ENCODE results near the gene CNOT1. TPM values are rescaled to one million over a fixed set of nuclear protein-coding genes. Genes with fewer than 3 reads are reported as not detected.

CNOT1 gene
- total RNA-seq, 2 donors from 2014 or later: 295 to 315 TPM

DNA sequence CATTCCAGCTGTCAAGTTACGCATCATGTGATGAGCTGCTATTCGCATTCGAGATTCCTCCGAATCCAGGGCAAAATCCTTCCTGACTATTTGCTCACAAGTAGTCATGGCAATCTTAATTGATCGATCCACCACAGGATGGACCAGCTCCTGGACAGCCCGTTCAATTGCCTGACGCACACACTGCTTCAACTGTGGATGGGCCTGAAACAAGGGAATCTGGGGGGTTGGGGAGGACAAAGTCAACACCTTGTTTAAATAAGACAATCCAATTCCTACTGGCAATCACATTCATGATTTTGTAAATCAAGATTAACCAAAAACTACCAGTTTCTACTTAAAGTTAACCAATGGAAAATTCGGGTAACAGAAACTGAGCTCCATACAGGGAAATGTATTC is 85.9 kb downstream of the CNOT1 start:
- Mint-ChIP-seq H3K4me3 (no peak overlapping the region), H3K27me3 (ENCODE audit: low read depth) (no peaks in the 10 kb centered on the region), H3K27ac (no peak overlapping the region), H3K36me3 (ENCODE audit: insufficient read depth in 2 of 2) (peaks cover 5 to 57% of the 10 kb centered on the region in 2 donors), H3K4me1 (ENCODE audit: low read depth) (peaks cover 7% of the 10 kb centered on the region), H3K9me3 (no peaks in the 10 kb centered on the region)
- no peak for DNase-seq
- ATAC-seq (replicated peaks in 1 of 2): no peak

DNA sequence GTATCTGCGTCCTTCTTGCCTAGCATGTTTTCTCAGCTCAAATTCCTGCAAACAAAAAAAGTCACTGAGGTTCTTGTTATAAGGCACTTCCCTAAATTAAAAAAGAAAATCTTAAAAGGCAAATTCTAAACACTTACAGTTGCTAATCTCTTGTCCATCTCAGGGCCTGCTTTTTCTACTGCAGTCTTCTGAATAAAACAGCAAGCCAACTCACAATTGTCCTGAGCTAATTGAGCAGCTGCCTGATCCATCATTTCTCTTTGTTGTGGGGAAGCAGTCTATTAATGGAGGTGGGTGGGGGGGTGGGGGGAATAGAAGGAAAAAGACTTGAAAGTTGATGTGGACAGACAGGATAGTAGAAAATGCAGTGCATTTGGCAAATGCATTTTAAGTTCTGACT is 87.3 kb downstream of the CNOT1 start:
- Mint-ChIP-seq H3K36me3 (ENCODE audit: insufficient read depth in 2 of 2) (peaks cover 5 to 67% of the 10 kb centered on the region in 2 donors), H3K27me3 (ENCODE audit: low read depth) (no peaks in the 10 kb centered on the region), H3K27ac (peak overlapping the region; percentile 68), H3K4me1 (ENCODE audit: low read depth) (peaks cover 7% of the 10 kb centered on the region), H3K4me3 (no peak overlapping the region), H3K9me3 (no peaks in the 10 kb centered on the region)
- no peak for ATAC-seq (replicated peaks in 1 of 2)
- DNase-seq: no peak

DNA sequence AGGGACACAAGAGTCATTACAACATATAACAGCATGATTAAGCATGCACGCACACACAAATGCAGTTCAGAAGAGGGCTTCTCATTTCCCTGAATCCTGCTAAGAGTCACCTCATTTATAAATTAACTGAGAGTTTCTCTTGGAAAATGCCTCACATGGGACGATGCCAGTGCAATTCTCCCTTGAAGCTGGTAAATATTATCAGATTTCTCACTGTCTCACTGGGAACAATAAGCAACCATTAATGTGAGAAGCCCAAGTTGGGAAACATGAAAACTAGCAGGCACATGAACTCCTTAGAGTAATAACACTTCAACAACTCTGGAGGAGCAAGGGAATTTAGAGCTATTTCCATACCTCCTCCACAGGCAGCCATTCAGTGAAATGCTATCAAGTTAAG is 87.9 kb downstream of the CNOT1 start:
- Mint-ChIP-seq H3K27ac (no peak overlapping the region), H3K27me3 (ENCODE audit: low read depth) (no peaks in the 10 kb centered on the region), H3K4me1 (ENCODE audit: low read depth) (peaks cover 7% of the 10 kb centered on the region), H3K4me3 (no peak overlapping the region), H3K9me3 (no peaks in the 10 kb centered on the region), H3K36me3 (ENCODE audit: insufficient read depth in 2 of 2) (peaks cover 8 to 64% of the 10 kb centered on the region in 2 donors)
- DNase-seq (no peak), ATAC-seq (replicated peaks in 1 of 2) (no peak)

DNA sequence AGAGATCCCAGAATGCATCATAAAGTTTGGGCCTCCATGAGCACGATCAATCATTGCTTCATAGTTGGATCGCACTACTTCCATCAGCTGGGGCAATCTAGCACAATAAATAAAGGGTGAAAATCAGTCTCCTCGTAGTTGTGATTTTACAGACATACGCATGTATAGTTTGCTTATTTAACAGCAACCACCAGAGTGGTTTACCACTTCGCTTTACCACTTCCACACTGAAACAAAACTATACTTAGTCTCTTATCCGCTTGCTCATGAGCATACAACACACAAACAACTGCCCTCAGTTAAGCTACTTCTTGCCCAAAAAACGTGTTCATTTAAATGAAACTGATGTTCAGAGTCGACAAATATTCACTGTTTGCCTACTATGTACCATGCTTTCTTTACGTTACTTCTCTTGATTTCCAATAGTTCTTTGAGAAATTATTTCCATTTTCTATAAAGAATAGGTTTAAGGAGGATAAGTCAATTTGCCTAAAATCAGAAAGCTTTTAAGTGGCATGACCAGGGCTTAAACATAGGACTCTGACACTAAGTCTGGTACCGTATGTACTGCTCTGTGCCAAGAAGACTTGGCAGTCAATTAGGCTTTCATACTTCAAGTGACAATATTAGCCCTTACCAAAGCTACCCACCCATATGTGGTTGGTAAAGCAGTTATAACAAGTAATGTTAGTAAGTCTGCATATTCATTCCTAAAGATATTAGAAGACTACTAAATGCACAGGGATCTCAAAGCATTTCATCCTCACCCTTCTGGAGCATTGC is 92.3 kb downstream of the CNOT1 start:
- no peak for DNase-seq
- peak in 1 of 2 donors; percentile 30 for ATAC-seq (replicated peaks in 1 of 2)
- H3K27ac Mint-ChIP-seq: peak overlapping the region; percentile 62
- H3K9me3 Mint-ChIP-seq: no peaks in the 10 kb centered on the region
- no peak overlapping the region for H3K4me3 Mint-ChIP-seq
- no peaks in the 10 kb centered on the region for H3K4me1 Mint-ChIP-seq (ENCODE audit: low read depth)
- peaks cover 13 to 64% of the 10 kb centered on the region in 2 donors for H3K36me3 Mint-ChIP-seq (ENCODE audit: insufficient read depth in 2 of 2)
- H3K27me3 Mint-ChIP-seq (ENCODE audit: low read depth): no peaks in the 10 kb centered on the region

DNA sequence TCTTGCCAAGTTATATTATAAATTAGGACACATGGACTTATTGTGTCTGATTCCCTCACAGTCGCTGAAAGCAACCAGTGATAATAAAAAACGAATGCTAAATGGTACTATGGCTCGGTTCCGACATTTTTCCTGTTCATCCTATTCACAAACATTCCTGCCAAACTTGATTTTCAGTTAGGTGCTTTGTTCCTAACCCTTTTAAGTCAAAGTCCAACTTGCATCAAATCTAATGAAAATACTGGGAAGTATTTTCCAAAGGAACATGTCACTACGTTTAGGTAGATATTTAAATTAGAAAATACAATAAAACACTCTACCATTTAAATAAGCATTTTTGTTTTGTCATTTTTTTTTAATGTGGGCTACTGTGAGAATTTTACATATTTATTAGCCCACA is 93.3 kb downstream of the CNOT1 start:
- ATAC-seq (replicated peaks in 1 of 2) (no peak), DNase-seq (no peak)
- no peaks in the 10 kb centered on the region for H3K4me1 Mint-ChIP-seq (ENCODE audit: low read depth)
- H3K9me3 Mint-ChIP-seq: no peaks in the 10 kb centered on the region
- H3K4me3 Mint-ChIP-seq: no peak overlapping the region
- no peak overlapping the region for H3K27ac Mint-ChIP-seq
- no peaks in the 10 kb centered on the region for H3K27me3 Mint-ChIP-seq (ENCODE audit: low read depth)
- peaks cover 13 to 64% of the 10 kb centered on the region in 2 donors for H3K36me3 Mint-ChIP-seq (ENCODE audit: insufficient read depth in 2 of 2)

DNA sequence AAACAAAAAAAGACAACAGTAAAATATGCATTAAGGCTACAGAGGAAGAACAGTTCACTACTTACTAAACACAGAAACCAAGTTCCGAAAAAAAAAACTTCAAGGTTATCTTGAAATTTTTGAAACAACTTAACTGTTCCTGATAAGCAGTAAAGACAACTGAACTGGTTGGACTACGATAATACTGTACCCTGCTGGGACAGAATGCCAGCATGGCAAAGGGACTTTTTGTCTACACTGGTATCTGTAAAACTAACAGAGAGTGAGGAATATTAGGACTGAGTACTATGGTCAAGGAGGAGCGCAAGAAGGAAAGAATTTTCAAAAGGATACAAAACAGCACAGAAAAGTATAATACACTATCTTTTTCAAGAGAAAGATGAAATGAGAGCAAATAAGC is 94.5 kb downstream of the CNOT1 start:
- H3K27ac Mint-ChIP-seq: peak overlapping the region; percentile 96
- peaks cover 16 to 70% of the 10 kb centered on the region in 2 donors for H3K36me3 Mint-ChIP-seq (ENCODE audit: insufficient read depth in 2 of 2)
- ATAC-seq (replicated peaks in 1 of 2) (no peak), DNase-seq (no peak)
- no peaks in the 10 kb centered on the region for H3K9me3 Mint-ChIP-seq
- no peaks in the 10 kb centered on the region for H3K4me1 Mint-ChIP-seq (ENCODE audit: low read depth)
- H3K27me3 Mint-ChIP-seq (ENCODE audit: low read depth): no peaks in the 10 kb centered on the region
- no peak overlapping the region for H3K4me3 Mint-ChIP-seq

DNA sequence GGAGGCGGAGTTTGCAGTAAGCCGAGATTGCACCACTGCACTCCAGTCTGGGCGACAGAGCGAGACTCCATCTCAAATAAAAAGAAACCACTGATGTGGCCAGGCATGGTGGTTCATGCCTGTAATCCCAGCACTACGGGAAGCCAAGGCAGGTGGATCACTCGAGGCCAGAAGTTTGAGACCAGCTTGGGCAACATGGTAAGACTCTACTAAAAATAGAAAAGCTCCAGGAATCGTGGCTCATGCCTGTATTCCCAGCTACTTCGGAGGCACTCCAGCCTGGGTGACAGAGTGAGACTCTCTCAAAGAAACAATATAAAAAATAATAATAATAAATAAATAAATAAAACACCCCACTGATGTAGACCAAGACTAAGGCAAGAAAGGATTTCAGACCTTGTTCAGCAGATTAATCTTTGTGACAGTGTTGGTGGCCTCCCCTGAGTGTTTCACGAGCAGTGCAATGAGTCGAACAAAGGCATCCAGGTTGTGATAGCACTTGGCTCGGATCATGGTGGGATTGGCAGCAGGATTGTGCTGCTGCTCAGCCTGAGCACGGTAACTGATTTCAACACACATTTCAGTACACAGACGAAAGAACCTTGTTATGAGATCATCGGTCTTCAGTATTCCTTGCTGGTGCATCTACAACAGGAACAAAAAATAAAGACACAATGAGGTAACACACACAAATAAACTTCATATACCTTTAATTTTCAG is 95.7 kb downstream of the CNOT1 start:
- ATAC-seq (replicated peaks in 1 of 2) (no peak), DNase-seq (no peak)
- Mint-ChIP-seq H3K4me3 (no peak overlapping the region), H3K36me3 (ENCODE audit: insufficient read depth in 2 of 2) (peaks cover 14 to 65% of the 10 kb centered on the region in 2 donors), H3K9me3 (no peaks in the 10 kb centered on the region), H3K27ac (no peak overlapping the region), H3K27me3 (ENCODE audit: low read depth) (no peaks in the 10 kb centered on the region), H3K4me1 (ENCODE audit: low read depth) (no peaks in the 10 kb centered on the region)

DNA sequence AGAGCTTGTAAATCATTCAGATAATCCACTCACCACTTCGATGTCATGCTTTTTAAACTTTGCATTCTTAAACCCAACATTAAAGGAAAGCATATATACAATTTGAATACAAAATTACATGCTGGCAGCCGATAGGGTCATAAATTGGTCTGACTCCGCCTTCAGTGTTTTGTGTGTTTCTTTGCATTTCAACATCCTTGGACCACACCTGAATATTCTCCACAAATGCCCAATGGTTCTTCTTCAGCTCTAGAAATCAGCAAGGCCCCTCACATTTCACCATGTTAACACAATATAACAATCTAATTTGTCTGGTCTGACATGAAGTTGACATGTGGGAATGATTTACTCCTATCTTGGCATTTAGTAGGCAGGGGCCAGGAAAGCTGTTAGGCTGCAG is 97.2 kb downstream of the CNOT1 start:
- DNase-seq: no peak
- H3K36me3 Mint-ChIP-seq (ENCODE audit: insufficient read depth in 2 of 2): peaks cover 14 to 53% of the 10 kb centered on the region in 2 donors

DNA sequence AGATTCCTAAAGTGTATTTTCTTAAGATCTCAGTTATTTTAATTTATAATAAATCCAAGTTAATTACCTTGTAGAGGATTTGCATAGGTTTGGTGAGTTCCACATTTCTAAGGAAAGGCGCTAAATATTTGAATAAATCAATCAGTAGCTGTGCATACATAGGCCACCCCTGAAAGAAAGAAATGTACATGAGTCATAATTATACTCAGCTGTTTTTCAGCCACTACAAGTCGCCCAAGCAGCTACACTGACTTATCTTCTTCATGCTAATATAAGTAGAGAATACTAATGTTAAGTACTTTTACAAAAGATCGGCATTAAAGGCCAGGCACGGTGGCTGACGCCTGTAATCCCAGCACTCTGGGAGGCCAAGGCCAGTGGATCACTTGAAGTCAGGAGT is 99.4 kb downstream of the CNOT1 start:
- peak overlapping the region; percentile 24 for H3K27ac Mint-ChIP-seq
- no peak overlapping the region for H3K4me3 Mint-ChIP-seq
- DNase-seq: no peak
- H3K36me3 Mint-ChIP-seq (ENCODE audit: insufficient read depth in 2 of 2): peaks cover 15 to 57% of the 10 kb centered on the region in 2 donors
- H3K27me3 Mint-ChIP-seq (ENCODE audit: low read depth): no peaks in the 10 kb centered on the region
- no peak for ATAC-seq (replicated peaks in 1 of 2)
- H3K9me3 Mint-ChIP-seq: no peaks in the 10 kb centered on the region
- H3K4me1 Mint-ChIP-seq (ENCODE audit: low read depth): no peaks in the 10 kb centered on the region

More for the DNA sequence above, 97.2 kb downstream of the CNOT1 start:
- Mint-ChIP-seq H3K27me3 (ENCODE audit: low read depth) (no peaks in the 10 kb centered on the region), H3K27ac (peak overlapping the region; percentile 42), H3K4me1 (ENCODE audit: low read depth) (no peaks in the 10 kb centered on the region), H3K9me3 (no peaks in the 10 kb centered on the region), H3K4me3 (no peak overlapping the region)
- ATAC-seq (replicated peaks in 1 of 2): no peak

DNA sequence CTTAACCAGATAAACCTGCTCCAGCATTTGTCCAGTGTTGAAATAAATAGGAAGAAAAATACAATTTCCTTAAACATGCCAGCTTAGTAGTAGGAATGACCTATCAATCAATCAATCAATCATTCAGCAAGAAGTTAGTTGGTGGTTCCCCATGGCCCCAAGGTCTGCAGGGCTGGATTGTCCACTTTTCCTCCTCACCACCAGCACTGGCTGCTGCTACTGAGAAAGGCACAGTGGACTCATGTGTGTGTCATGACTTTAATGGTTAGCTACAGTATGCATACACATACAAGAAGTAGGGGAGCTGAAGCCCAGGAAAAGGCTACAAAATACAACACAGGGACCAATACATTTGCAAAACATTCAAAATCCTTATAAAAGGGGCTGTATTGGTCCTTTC is 109.9 kb downstream of the CNOT1 start:
- Mint-ChIP-seq H3K4me1 (ENCODE audit: low read depth) (peaks cover 40% of the 10 kb centered on the region), H3K36me3 (ENCODE audit: insufficient read depth in 2 of 2) (peaks cover 5 to 25% of the 10 kb centered on the region in 2 donors), H3K27me3 (ENCODE audit: low read depth) (no peaks in the 10 kb centered on the region), H3K4me3 (no peak overlapping the region), H3K27ac (no peak overlapping the region), H3K9me3 (no peaks in the 10 kb centered on the region)
- DNase-seq (no peak), ATAC-seq (replicated peaks in 1 of 2) (no peak)

DNA sequence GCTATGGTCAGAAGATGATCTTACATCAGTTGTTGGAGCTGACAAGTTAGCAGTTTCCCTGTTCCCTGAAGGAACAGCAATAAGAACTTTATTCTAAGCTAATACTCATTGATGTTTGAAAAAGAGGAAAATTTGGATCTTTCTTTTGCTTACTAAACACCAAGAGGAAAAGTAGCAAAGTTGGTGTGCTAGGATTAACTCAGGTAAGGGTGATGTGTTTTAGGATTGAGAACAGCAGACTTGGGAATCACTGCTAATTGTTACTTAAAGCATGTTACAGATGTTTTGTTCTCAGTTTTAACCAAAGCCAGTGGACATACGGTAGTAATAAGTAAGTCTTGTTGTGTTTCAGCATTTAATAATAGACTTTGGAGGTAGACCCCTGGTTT is 110.7 kb downstream of the CNOT1 start:
- ATAC-seq (replicated peaks in 1 of 2): no peak
- peak overlapping the region; percentile 50 for H3K27ac Mint-ChIP-seq

DNA sequence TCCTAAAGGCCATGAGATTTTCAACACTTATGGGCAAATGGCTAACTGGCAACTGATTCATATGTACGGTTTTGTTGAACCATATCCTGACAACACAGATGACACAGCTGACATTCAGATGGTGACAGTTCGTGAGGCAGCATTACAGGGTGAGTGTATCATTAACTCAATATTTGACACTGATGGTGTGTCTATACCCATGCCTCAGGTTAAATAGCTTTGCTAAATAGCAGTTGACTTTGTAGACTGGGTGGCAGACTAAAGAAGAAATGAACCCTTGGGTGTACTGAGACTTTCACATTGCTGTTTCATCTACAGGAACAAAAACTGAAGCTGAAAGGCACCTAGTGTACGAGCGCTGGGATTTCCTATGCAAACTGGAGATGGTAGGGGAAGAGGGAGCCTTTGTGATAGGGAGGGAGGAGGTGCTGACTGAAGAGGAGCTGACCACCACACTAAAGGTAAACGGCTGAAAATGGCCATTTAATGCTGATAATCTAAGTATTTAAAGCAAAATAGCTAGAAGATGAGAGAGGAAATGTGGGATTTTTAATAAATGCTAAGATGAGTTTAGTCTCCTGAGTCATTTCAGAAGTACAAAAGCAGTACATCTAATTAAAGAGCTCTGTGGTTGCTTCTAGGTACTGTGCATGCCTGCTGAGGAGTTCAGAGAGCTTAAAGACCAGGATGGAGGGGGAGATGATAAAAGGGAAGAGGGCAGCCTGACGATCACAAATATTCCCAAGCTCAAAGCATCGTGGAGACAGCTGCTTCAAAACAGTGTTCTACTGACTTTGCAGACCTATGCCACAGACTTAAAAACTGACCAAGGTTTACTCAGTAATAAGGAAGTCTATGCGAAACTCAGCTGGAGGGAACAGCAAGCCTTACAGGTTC is 111.3 kb downstream of the CNOT1 start:
- Mint-ChIP-seq H3K9me3 (no peaks in the 10 kb centered on the region), H3K4me3 (no peak overlapping the region), H3K36me3 (ENCODE audit: insufficient read depth in 2 of 2) (peaks cover 5 to 17% of the 10 kb centered on the region in 2 donors), H3K27me3 (ENCODE audit: low read depth) (no peaks in the 10 kb centered on the region), H3K4me1 (ENCODE audit: low read depth) (peaks cover 41% of the 10 kb centered on the region), H3K27ac (peak overlapping the region; percentile 62)
- DNase-seq: no peak
- no peak for ATAC-seq (replicated peaks in 1 of 2)

More for the DNA sequence above, 110.7 kb downstream of the CNOT1 start:
- H3K27me3 Mint-ChIP-seq (ENCODE audit: low read depth): no peaks in the 10 kb centered on the region
- H3K9me3 Mint-ChIP-seq: no peaks in the 10 kb centered on the region
- no peak overlapping the region for H3K4me3 Mint-ChIP-seq
- peaks cover 41% of the 10 kb centered on the region for H3K4me1 Mint-ChIP-seq (ENCODE audit: low read depth)
- H3K36me3 Mint-ChIP-seq (ENCODE audit: insufficient read depth in 2 of 2): peaks cover 5 to 21% of the 10 kb centered on the region in 2 donors
- no peak for DNase-seq

DNA sequence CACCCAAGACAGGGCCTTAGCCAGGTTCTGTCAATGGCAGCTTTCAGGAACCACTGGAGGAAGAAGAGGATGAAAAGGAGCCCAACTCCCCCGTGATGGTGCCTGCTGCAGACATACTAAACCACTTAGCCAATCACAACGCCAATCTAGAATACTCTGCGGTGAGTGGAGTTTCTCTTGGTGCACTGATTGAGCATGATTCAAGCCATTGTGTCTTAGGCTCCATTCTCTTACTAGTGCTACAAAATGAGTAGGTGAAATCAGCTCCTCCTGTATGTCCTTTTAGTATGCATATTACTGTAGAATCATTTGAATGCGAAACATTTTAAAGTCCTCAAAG is 112.9 kb downstream of the CNOT1 start:
- peaks cover 48% of the 10 kb centered on the region for H3K4me1 Mint-ChIP-seq (ENCODE audit: low read depth)
- no peak overlapping the region for H3K27ac Mint-ChIP-seq
- no peaks in the 10 kb centered on the region for H3K9me3 Mint-ChIP-seq
- H3K4me3 Mint-ChIP-seq: peak overlapping the region; percentile 84 to 86
- peaks cover 3 to 9% of the 10 kb centered on the region in 2 donors for H3K36me3 Mint-ChIP-seq (ENCODE audit: insufficient read depth in 2 of 2)
- DNase-seq (no peak), ATAC-seq (replicated peaks in 1 of 2) (no peak)
- H3K27me3 Mint-ChIP-seq (ENCODE audit: low read depth): no peaks in the 10 kb centered on the region
